ENCODE measurements around the gene ZBTB16.

DNA sequence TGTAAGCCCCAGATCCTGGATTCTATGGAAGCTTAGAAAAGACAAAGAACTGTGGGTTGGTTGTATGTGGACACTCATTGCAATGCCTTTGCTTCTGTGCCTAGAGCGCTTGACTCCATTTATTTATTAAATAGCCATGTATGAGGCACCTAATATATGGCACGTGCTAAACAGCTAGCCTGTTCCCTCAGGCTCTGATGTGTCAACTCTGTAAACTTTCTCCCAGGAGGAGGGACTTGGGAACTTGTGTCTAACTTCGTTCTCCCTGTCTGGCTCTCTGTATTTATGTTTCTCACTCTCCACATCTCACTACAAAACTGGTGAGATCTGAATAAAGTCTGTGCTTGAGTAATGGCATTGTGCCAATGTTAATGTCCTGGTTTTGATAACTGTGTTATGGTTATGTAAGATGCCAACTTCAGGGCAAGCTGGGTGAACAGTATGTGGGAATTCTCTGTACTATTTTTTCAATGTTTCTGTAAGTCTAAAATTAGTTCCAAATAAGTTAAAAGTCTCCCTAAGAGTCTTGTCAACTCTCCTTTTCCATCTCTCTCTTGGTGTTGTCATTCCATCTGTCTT, 34.1 kb upstream of the ZBTB16 start:
- TF ChIP-seq, protein P1, sequence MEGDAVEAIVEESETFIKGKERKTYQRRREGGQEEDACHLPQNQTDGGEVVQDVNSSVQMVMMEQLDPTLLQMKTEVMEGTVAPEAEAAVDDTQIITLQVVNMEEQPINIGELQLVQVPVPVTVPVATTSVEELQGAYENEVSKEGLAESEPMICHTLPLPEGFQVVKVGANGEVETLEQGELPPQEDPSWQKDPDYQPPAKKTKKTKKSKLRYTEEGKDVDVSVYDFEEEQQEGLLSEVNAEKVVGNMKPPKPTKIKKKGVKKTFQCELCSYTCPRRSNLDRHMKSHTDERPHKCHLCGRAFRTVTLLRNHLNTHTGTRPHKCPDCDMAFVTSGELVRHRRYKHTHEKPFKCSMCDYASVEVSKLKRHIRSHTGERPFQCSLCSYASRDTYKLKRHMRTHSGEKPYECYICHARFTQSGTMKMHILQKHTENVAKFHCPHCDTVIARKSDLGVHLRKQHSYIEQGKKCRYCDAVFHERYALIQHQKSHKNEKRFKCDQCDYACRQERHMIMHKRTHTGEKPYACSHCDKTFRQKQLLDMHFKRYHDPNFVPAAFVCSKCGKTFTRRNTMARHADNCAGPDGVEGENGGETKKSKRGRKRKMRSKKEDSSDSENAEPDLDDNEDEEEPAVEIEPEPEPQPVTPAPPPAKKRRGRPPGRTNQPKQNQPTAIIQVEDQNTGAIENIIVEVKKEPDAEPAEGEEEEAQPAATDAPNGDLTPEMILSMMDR (IDR thresholded peaks at IDR 0.05; ENCODE audit: borderline replicate concordance, extremely low read depth, low read length, poor library complexity, severe bottlenecking), result no peak
- no peak for TF ChIP-seq EZH2 (IDR thresholded peaks at IDR 0.05; ENCODE audit: borderline replicate concordance, low read depth, low read length, severe bottlenecking)

All from DND-41 (cell line).